ENCODE results near the gene USP49.

DNA sequence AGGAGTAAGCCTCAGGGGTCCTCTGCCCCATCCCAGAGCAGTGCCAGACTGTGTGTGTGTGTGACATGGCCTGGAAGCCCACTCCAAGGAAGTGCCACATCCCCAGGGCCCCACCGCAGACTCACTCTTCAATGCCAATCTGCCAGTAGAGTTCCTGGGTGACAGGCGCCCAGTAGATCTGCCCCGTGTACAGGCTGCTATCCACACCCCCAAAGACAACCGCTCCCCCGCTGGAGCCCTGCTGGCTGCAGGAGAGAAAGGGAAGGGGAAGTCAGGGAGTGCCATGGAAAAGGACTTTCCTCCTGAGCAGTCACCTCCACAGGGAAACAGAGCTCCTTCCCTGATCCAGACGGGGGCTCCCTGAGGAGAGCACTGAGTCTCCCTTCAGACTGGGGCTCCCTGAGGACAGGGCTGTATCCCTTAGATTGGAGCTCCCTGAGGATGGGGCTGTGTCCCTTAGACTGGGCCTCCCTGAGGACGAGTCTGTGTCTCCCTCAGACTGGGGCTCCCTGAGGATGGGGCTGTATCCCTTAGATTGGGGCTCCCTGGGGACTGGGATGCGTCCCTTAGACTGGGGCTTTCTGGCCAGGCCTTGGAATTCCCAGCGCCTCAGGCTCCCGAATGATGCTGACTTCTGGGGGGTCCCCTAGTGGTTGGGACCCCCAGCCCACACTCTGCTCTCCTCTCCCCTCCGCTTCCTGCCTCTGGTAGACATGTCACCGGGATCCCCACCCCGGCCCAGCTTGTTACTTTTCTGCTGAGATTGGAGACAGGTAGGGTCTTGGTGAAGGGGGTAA lies 154.6 kb downstream of the USP49 start:
- TF ChIP-seq, protein P1, sequence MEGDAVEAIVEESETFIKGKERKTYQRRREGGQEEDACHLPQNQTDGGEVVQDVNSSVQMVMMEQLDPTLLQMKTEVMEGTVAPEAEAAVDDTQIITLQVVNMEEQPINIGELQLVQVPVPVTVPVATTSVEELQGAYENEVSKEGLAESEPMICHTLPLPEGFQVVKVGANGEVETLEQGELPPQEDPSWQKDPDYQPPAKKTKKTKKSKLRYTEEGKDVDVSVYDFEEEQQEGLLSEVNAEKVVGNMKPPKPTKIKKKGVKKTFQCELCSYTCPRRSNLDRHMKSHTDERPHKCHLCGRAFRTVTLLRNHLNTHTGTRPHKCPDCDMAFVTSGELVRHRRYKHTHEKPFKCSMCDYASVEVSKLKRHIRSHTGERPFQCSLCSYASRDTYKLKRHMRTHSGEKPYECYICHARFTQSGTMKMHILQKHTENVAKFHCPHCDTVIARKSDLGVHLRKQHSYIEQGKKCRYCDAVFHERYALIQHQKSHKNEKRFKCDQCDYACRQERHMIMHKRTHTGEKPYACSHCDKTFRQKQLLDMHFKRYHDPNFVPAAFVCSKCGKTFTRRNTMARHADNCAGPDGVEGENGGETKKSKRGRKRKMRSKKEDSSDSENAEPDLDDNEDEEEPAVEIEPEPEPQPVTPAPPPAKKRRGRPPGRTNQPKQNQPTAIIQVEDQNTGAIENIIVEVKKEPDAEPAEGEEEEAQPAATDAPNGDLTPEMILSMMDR (IDR thresholded peaks at IDR 0.05): no peak
- TF ChIP-seq POLR2A (IDR thresholded peaks at IDR 0.05): no peak

Data from right lobe of liver (tissue), 4 donors.